ENCODE data around the gene GGACT.

Gene GGACT

DNA sequence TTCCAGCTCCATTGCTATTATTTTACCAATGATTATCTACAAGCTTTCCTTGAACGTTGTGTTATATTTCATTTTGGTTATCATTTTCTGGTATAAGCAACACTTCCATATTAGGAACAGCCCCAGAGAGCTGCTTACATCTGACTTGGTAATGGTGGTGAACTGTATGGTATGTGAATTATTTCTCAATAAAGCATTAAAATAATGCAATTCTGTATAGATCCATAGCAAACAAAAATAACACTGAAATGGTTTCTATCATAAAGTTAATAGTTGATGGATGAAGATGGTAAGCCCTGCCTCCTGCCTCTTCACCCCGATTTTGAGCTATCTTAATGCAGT lies 27.5 kb downstream of the GGACT start:
- Histone ChIP-seq H3K4me1 (ENCODE audit: insufficient read depth, low read length) (no peaks in the 10 kb centered on the region), H3K79me2 (ENCODE audit: insufficient read depth, low read length) (no peaks in the 10 kb centered on the region), H3K9me3 (ENCODE audit: insufficient read depth, low read length, severe bottlenecking) (peaks cover 3% of the 10 kb centered on the region), H3K4me2 (ENCODE audit: insufficient read depth, low read length) (no peak overlapping the region), H2AFZ (ENCODE audit: low read depth, low read length) (no peak overlapping the region), H3K27me3 (ENCODE audit: insufficient read depth, low read length, poor library complexity) (no peaks in the 10 kb centered on the region), H3K9ac (ENCODE audit: low read depth, low read length) (no peak overlapping the region), H3K27ac (ENCODE audit: low read length) (no peak overlapping the region), H3K36me3 (ENCODE audit: insufficient read depth, low read length) (no peaks in the 10 kb centered on the region), H4K20me1 (ENCODE audit: insufficient read depth, low read length) (no peaks in the 10 kb centered on the region), H3K4me3 (ENCODE audit: low read depth in 1 of 2, low read length in 2 of 2) (no peak overlapping the region)
- no peak for DNase-seq
- TF ChIP-seq EZH2 (IDR thresholded peaks at IDR 0.05; ENCODE audit: borderline replicate concordance, low read depth, low read length, severe bottlenecking) (no peak), CTCF (IDR thresholded peaks at IDR 0.05; ENCODE audit: borderline replicate concordance, extremely low read depth, low read length, poor library complexity, severe bottlenecking) (no peak)
- ATAC-seq (ENCODE audit: insufficient read depth, low read depth), result no peak

DNA sequence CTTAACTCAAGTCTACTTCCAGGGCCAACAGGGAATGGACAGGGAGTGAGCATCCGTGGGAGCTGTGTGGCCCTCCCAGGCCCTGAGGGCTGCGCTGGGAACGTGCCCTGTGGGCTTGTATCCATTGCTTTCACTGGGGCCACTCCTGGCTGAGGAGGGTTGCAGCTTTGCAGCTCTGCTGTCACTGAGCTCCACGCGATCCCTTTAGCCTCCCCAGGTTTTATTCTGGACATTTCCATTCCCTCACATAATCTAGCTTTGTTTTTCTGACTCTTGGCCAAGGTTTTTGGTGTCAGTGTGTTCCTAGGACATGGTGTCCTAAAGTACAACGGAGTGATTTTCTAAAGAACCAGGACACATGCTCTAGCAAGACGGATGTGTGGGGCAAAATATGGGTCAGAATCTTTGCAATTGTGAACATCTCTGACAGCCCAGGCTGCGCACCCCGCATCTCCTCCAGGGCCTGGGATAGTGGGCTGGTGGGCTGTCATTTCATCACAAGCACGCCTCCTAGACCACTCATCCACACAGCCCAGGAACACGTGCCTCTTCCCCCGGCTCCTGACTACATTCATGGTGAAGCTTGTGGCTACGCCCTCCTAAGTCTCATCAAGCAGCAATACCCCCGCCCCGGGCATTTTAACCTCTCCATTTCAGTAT lies 28.0 kb downstream of the GGACT start:
- DNase-seq, result no peak
- no peak for ATAC-seq (ENCODE audit: insufficient read depth, low read depth)
- no peaks in the 10 kb centered on the region for H4K20me1 ChIP-seq (ENCODE audit: insufficient read depth, low read length)
- H2AFZ ChIP-seq (ENCODE audit: low read depth, low read length), result no peak overlapping the region
- H3K4me3 ChIP-seq (ENCODE audit: low read depth in 1 of 2, low read length in 2 of 2), result no peak overlapping the region
- no peak overlapping the region for H3K4me2 ChIP-seq (ENCODE audit: insufficient read depth, low read length)
- no peaks in the 10 kb centered on the region for H3K9me3 ChIP-seq (ENCODE audit: insufficient read depth, low read length, severe bottlenecking)
- H3K27me3 ChIP-seq (ENCODE audit: insufficient read depth, low read length, poor library complexity), result no peaks in the 10 kb centered on the region
- no peak for TF ChIP-seq CTCF (IDR thresholded peaks at IDR 0.05; ENCODE audit: borderline replicate concordance, extremely low read depth, low read length, poor library complexity, severe bottlenecking)
- TF ChIP-seq EZH2 (IDR thresholded peaks at IDR 0.05; ENCODE audit: borderline replicate concordance, low read depth, low read length, severe bottlenecking), result no peak
- H3K79me2 ChIP-seq (ENCODE audit: insufficient read depth, low read length), result no peaks in the 10 kb centered on the region
- H3K4me1 ChIP-seq (ENCODE audit: insufficient read depth, low read length), result no peaks in the 10 kb centered on the region
- H3K9ac ChIP-seq (ENCODE audit: low read depth, low read length), result no peak overlapping the region
- no peaks in the 10 kb centered on the region for H3K36me3 ChIP-seq (ENCODE audit: insufficient read depth, low read length)
- H3K27ac ChIP-seq (ENCODE audit: low read length), result no peak overlapping the region

DNA sequence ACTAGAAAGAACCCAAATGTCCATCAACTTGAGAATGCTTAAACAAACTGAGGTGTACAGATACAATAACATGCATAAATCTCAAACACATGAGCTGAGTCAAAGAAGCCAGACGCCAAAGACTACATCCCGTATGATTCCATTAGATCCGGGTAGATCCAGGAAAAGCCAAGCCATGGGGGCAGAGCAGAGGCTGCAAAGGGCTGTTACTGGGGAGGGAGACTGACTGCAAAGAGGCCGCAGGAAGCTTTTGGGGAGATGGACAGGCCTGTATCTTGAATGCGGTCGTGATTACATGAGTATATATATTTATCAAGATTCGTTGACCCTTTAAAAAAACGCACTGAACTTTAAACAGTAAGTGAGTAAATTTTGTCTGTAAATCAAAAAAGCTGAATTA lies 28.7 kb downstream of the GGACT start:
- no peak overlapping the region for H3K4me3 ChIP-seq (ENCODE audit: low read depth in 1 of 2, low read length in 2 of 2)
- H4K20me1 ChIP-seq (ENCODE audit: insufficient read depth, low read length), result no peaks in the 10 kb centered on the region
- TF ChIP-seq CTCF (IDR thresholded peaks at IDR 0.05; ENCODE audit: borderline replicate concordance, extremely low read depth, low read length, poor library complexity, severe bottlenecking), result no peak
- TF ChIP-seq EZH2 (IDR thresholded peaks at IDR 0.05; ENCODE audit: borderline replicate concordance, low read depth, low read length, severe bottlenecking), result no peak
- no peak overlapping the region for H3K27ac ChIP-seq (ENCODE audit: low read length)
- no peaks in the 10 kb centered on the region for H3K4me1 ChIP-seq (ENCODE audit: insufficient read depth, low read length)
- H3K9ac ChIP-seq (ENCODE audit: low read depth, low read length), result no peak overlapping the region
- no peaks in the 10 kb centered on the region for H3K9me3 ChIP-seq (ENCODE audit: insufficient read depth, low read length, severe bottlenecking)
- H3K4me2 ChIP-seq (ENCODE audit: insufficient read depth, low read length), result no peak overlapping the region
- no peak for DNase-seq
- no peak for ATAC-seq (ENCODE audit: insufficient read depth, low read depth)
- H3K79me2 ChIP-seq (ENCODE audit: insufficient read depth, low read length), result no peaks in the 10 kb centered on the region
- H2AFZ ChIP-seq (ENCODE audit: low read depth, low read length), result no peak overlapping the region
- no peaks in the 10 kb centered on the region for H3K27me3 ChIP-seq (ENCODE audit: insufficient read depth, low read length, poor library complexity)
- no peaks in the 10 kb centered on the region for H3K36me3 ChIP-seq (ENCODE audit: insufficient read depth, low read length)

DNA sequence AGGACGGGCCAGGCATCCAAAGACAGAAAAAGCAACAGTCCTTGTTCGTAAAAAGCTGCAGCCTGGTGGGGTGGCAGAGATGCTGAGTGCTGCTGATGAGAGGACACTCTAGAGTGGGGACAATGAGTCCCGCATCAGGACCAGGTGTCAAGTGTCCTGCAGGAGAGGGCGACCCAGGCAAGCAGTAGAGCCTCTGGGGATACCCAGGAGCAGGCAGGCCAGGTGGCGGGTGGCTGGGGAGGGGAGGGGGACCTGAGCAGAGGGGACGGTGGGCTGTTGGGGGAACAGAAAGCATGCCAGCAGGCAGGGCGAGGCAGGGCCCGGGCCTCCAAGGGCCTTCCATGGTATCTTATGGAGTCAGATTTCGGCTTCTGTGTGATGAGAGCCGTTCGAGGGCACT lies 35.8 kb downstream of the GGACT start:
- H3K9ac ChIP-seq (ENCODE audit: low read depth, low read length), result no peak overlapping the region
- TF ChIP-seq EZH2 (IDR thresholded peaks at IDR 0.05; ENCODE audit: borderline replicate concordance, low read depth, low read length, severe bottlenecking), result no peak
- no peak for TF ChIP-seq CTCF (IDR thresholded peaks at IDR 0.05; ENCODE audit: borderline replicate concordance, extremely low read depth, low read length, poor library complexity, severe bottlenecking)
- no peak for DNase-seq
- H3K36me3 ChIP-seq (ENCODE audit: insufficient read depth, low read length), result no peaks in the 10 kb centered on the region
- no peaks in the 10 kb centered on the region for H3K9me3 ChIP-seq (ENCODE audit: insufficient read depth, low read length, severe bottlenecking)
- H3K79me2 ChIP-seq (ENCODE audit: insufficient read depth, low read length), result no peaks in the 10 kb centered on the region
- no peak for ATAC-seq (ENCODE audit: insufficient read depth, low read depth)
- no peaks in the 10 kb centered on the region for H4K20me1 ChIP-seq (ENCODE audit: insufficient read depth, low read length)
- no peak overlapping the region for H2AFZ ChIP-seq (ENCODE audit: low read depth, low read length)
- no peaks in the 10 kb centered on the region for H3K27me3 ChIP-seq (ENCODE audit: insufficient read depth, low read length, poor library complexity)
- no peak overlapping the region for H3K4me2 ChIP-seq (ENCODE audit: insufficient read depth, low read length)
- H3K4me1 ChIP-seq (ENCODE audit: insufficient read depth, low read length), result no peaks in the 10 kb centered on the region
- H3K27ac ChIP-seq (ENCODE audit: low read length), result no peak overlapping the region
- H3K4me3 ChIP-seq (ENCODE audit: low read depth in 1 of 2, low read length in 2 of 2), result no peak overlapping the region
